Neuronal stem cell (in vitro differentiated cells): Measurements from ENCODE around the gene PNMA8B.
A peak's percentile ranks its signal among the peaks of the same experiment; 100 is the strongest.

Source experiments
- DNase-seq: peaks from one replicate; pipeline ENCODE4 v3.0.0-alpha.2; 2013; ENCODE audit warnings: low spot score
- H2AFZ ChIP-seq: one replicate; pipeline ENCODE4 v1.6.1; 2013; ENCODE audit warnings: mild to moderate bottlenecking, low read length, inconsistent platforms
- H2AK5ac ChIP-seq: 2 replicates; pipeline ENCODE4 v1.6.1; 2013; ENCODE audit warnings: low read depth, mild to moderate bottlenecking, inconsistent platforms, low read length, moderate library complexity, mixed read lengths
- H2BK120ac ChIP-seq: 2 replicates; pipeline ENCODE4 v1.6.1; 2013; ENCODE audit warnings: low read depth, mild to moderate bottlenecking, inconsistent platforms, low read length, moderate library complexity, mixed read lengths
- H2BK12ac ChIP-seq: one replicate; pipeline ENCODE4 v1.6.1; 2013; ENCODE audit warnings: low read length, inconsistent platforms
- H2BK15ac ChIP-seq: 2 replicates; pipeline ENCODE4 v1.6.1; 2013; ENCODE audit warnings: mild to moderate bottlenecking, low read length, inconsistent platforms, mixed read lengths
- H2BK5ac ChIP-seq: one replicate; pipeline ENCODE4 v1.6.1; 2013; ENCODE audit warnings: inconsistent platforms, mild to moderate bottlenecking, low read length, moderate library complexity
- H3K14ac ChIP-seq: one replicate; pipeline ENCODE4 v1.6.1; 2013; ENCODE audit warnings: low read length, inconsistent platforms
- H3K18ac ChIP-seq: 2 replicates; pipeline ENCODE4 v1.6.1; 2013; ENCODE audit warnings: low read length, inconsistent platforms
- H3K23ac ChIP-seq: 2 replicates; pipeline ENCODE4 v1.6.1; 2013; ENCODE audit warnings: low read depth, mild to moderate bottlenecking, mixed read lengths, low read length, inconsistent platforms; ENCODE audit not compliant: poor library complexity
- H3K27ac ChIP-seq: replicated peaks from 3 replicates; pipeline ENCODE4 v1.5.1; 2013; ENCODE audit warnings: low read length, inconsistent platforms
- H3K27me3 ChIP-seq, 3 experiments: 2 replicates each; pipeline ENCODE4 v1.6.1; 2013; ENCODE audit warnings: low read length in 3 of 3, mild to moderate bottlenecking in 2 of 3, inconsistent platforms in 1 of 3, low read depth in 1 of 3, mixed read lengths in 1 of 3, moderate library complexity in 1 of 3; ENCODE audit not compliant: control insufficient read depth in 3 of 3, insufficient read depth in 3 of 3
- H3K36me3 ChIP-seq, 2 donors: replicated peaks in 1 of 2; 2 replicates each; pipeline ENCODE4 v1.6.1; 2013; ENCODE audit warnings: low read length in 2 of 2; ENCODE audit not compliant: control insufficient read depth in 2 of 2, insufficient read depth in 2 of 2
- H3K4ac ChIP-seq: 2 replicates; pipeline ENCODE4 v1.6.1; 2013; ENCODE audit warnings: inconsistent platforms, mild to moderate bottlenecking, low read length, moderate library complexity
- H3K4me1 ChIP-seq, 2 donors: 1 replicate in 1 of 2; 2 replicates in 1 of 2; pipeline ENCODE4 v1.6.1; 2013; ENCODE audit warnings: low read length in 2 of 2, low read depth in 1 of 2; ENCODE audit not compliant: control insufficient read depth in 2 of 2, insufficient read depth in 1 of 2
- H3K4me2 ChIP-seq: one replicate; pipeline ENCODE4 v1.6.1; 2013; ENCODE audit warnings: mild to moderate bottlenecking, low read length, inconsistent platforms; ENCODE audit not compliant: insufficient read depth, poor library complexity, severe bottlenecking
- H3K4me3 ChIP-seq, 2 donors: 2 replicates each; pipeline ENCODE4 v1.5.1; 2013; ENCODE audit warnings: low read length in 2 of 2, mild to moderate bottlenecking in 2 of 2, inconsistent platforms in 1 of 2, moderate library complexity in 1 of 2
- H3K79me1 ChIP-seq: one replicate; pipeline ENCODE4 v1.6.1; 2013; ENCODE audit warnings: low read depth, mild to moderate bottlenecking, inconsistent platforms, low read length, moderate library complexity
- H3K9ac ChIP-seq: one replicate; pipeline ENCODE4 v1.6.1; 2013; ENCODE audit warnings: mild to moderate bottlenecking, low read depth, low read length, inconsistent platforms; ENCODE audit not compliant: poor library complexity
- H3K9me3 ChIP-seq, 2 donors: replicated peaks in 1 of 2; 2 replicates each; pipeline versions ENCODE3 to v1.6.1; 2013; ENCODE audit warnings: low read length in 2 of 2, mild to moderate bottlenecking in 2 of 2, inconsistent platforms in 1 of 2, low read depth in 1 of 2, mixed read lengths in 1 of 2, moderate library complexity in 1 of 2; ENCODE audit not compliant: control insufficient read depth in 2 of 2, insufficient read depth in 1 of 2
- H4K8ac ChIP-seq: one replicate; pipeline ENCODE4 v1.6.1; 2013; ENCODE audit warnings: low read depth, mild to moderate bottlenecking, inconsistent platforms, low read length, moderate library complexity
- H4K91ac ChIP-seq: one replicate; pipeline ENCODE4 v1.6.1; 2013; ENCODE audit warnings: low read length, low read depth, mild to moderate bottlenecking, inconsistent platforms; ENCODE audit not compliant: poor library complexity
- WGBS, 2 donors: extraction: QIAGEN DNeasy Blood & Tissue Kit; methylation state at CpG; one replicate each; pipeline ENCODE4 v1.1.7; 2013; ENCODE audit warnings: missing lambda C conversion rate in 2 of 2, mixed read lengths in 1 of 2; ENCODE audit not compliant: insufficient read length in 2 of 2, insufficient replicate concordance in 1 of 2; ENCODE audit errors: extremely low coverage in 2 of 2; 5-methylcytosine and 5-hydroxymethylcytosine counted together

PNMA8B gene

DNA sequence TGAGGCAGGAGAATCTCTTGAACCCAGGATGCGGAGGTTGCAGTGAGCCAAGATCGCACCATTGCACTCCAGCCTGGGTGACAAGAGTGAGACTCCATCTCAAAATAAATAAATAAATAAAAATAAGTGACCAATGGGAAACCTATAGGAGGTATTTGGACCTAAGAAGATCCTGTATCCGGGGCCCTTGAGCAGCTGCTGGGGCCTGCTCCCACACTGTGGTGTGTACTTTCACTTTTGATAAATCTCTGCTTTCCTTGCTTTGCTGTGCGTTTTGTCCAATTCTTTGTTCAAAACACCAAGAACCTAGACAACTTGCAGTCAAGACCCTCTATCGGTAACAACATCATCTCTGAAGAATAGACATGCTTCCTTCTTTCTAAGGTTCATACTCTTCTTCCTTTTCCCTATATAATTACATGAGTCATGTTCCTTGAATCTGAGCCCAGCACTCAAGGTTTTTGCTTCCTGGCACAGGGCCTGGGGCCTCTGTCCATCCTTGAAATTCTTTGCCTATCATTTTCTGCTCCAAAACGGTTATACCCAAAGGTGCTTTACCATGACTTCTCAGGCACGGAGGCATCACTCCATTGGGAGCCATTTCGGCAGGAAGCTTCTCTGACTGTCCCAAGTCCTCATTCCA, 52.7 kb downstream of the PNMA8B start:
- H2AK5ac ChIP-seq, result no peak overlapping the region
- H3K9ac ChIP-seq, result no peak overlapping the region
- H3K27me3 ChIP-seq, result no peaks in the 10 kb centered on the region
- no CpG with 5 or more reads among the region's 8 CpGs for WGBS, 2 donors
- H3K4me1 ChIP-seq, result no peaks in the 10 kb centered on the region
- no peak overlapping the region for H4K91ac ChIP-seq
- no peak overlapping the region for H3K27ac ChIP-seq
- H2AFZ ChIP-seq, result peak overlapping the region; percentile 40
- H3K4me2 ChIP-seq, result no peak overlapping the region
- H3K23ac ChIP-seq, result no peak overlapping the region
- no peak overlapping the region for H3K4ac ChIP-seq
- no peak overlapping the region for H3K4me3 ChIP-seq
- no peaks in the 10 kb centered on the region for H3K79me1 ChIP-seq
- H2BK120ac ChIP-seq, result no peak overlapping the region
- no peak overlapping the region for H3K14ac ChIP-seq
- no peak overlapping the region for H2BK5ac ChIP-seq
- H2BK15ac ChIP-seq, result no peak overlapping the region
- no peak overlapping the region for H4K8ac ChIP-seq
- H2BK12ac ChIP-seq, result no peak overlapping the region
- no peak for DNase-seq
- no peaks in the 10 kb centered on the region for H3K36me3 ChIP-seq
- H3K18ac ChIP-seq, result no peak overlapping the region
- H3K9me3 ChIP-seq, result no peaks in the 10 kb centered on the region

DNA sequence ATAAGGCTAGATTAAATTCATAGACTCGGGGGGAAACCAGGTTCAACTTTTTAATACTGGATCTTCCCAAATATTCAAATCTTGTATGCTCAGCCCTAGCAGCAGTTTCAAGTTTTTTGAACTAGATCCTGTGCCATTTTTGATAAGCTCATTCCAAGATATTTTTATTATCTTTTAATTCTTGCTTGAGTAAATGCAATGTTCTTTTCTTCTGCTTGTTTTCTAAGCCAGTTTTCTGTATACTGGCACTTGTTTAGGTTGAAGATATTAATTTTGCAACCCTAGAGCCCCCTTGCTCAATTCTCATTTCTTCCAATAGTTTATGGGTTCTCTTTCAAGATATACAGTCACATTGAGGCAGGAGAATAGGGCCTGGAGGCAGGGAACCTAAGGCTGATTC, 53.8 kb downstream of the PNMA8B start:
- Histone ChIP-seq H3K9ac (no peak overlapping the region), H3K4me3 (no peak overlapping the region), H3K14ac (no peak overlapping the region), H2AK5ac (no peak overlapping the region), H4K8ac (no peak overlapping the region), H2BK12ac (no peak overlapping the region), H2AFZ (peak overlapping the region; percentile 59), H3K23ac (no peak overlapping the region), H2BK120ac (no peak overlapping the region), H3K4me1 (no peaks in the 10 kb centered on the region), H3K27me3 (no peaks in the 10 kb centered on the region), H3K18ac (no peak overlapping the region), H3K79me1 (no peaks in the 10 kb centered on the region), H2BK5ac (no peak overlapping the region), H3K9me3 (no peaks in the 10 kb centered on the region), H2BK15ac (no peak overlapping the region), H3K4ac (no peak overlapping the region), H3K36me3 (no peaks in the 10 kb centered on the region), H3K27ac (no peak overlapping the region), H4K91ac (no peak overlapping the region), H3K4me2 (no peak overlapping the region)
- no peak for DNase-seq
- WGBS, 2 donors, result no CpG with 5 or more reads among the region's 1 CpG
